ENCODE data around the gene NEK5. TPM values are rescaled to one million over a fixed set of nuclear protein-coding genes. Genes with fewer than 3 reads are reported as not detected.

Gene NEK5
- polyA plus RNA-seq, 1 experiment: 0.04 TPM

DNA sequence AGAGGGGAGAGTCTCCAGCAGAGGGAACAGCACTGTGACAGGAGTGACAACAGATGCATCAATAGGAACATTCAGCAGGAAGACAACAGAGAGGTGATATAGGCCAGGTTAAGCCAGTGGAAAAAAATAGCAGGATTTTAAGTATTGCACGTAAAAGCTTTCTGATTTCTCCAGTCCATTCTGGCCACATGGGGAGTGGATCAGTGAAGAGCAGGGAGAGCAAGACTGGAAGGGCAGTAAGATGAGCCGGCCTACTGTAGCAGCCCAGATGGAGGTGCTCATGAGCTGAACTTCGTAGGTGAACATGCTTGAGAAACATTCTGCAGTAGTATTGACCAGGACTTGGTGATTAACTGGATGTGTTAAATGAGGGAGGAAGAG, 102.6 kb downstream of the NEK5 start:
- no peaks in the 10 kb centered on the region for H3K9me3 ChIP-seq (ENCODE audit: control insufficient read depth, insufficient read depth, low read length)
- ChIA-PET POLR2A (no interaction called here), CTCF (no interaction called here)
- TF ChIP-seq, protein P1, sequence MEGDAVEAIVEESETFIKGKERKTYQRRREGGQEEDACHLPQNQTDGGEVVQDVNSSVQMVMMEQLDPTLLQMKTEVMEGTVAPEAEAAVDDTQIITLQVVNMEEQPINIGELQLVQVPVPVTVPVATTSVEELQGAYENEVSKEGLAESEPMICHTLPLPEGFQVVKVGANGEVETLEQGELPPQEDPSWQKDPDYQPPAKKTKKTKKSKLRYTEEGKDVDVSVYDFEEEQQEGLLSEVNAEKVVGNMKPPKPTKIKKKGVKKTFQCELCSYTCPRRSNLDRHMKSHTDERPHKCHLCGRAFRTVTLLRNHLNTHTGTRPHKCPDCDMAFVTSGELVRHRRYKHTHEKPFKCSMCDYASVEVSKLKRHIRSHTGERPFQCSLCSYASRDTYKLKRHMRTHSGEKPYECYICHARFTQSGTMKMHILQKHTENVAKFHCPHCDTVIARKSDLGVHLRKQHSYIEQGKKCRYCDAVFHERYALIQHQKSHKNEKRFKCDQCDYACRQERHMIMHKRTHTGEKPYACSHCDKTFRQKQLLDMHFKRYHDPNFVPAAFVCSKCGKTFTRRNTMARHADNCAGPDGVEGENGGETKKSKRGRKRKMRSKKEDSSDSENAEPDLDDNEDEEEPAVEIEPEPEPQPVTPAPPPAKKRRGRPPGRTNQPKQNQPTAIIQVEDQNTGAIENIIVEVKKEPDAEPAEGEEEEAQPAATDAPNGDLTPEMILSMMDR (IDR thresholded peaks at IDR 0.05; ENCODE audit: low read depth, low read length): no peak
- no peaks in the 10 kb centered on the region for H3K27me3 ChIP-seq (ENCODE audit: control insufficient read depth, insufficient read depth, low read length)
- DNase-seq (ENCODE audit: low read depth, low spot score): no peak
- no peak overlapping the region for H3K4me3 ChIP-seq (ENCODE audit: low read depth, low read length)
- H3K27ac ChIP-seq (ENCODE audit: low read depth, low read length): no peak overlapping the region

DNA sequence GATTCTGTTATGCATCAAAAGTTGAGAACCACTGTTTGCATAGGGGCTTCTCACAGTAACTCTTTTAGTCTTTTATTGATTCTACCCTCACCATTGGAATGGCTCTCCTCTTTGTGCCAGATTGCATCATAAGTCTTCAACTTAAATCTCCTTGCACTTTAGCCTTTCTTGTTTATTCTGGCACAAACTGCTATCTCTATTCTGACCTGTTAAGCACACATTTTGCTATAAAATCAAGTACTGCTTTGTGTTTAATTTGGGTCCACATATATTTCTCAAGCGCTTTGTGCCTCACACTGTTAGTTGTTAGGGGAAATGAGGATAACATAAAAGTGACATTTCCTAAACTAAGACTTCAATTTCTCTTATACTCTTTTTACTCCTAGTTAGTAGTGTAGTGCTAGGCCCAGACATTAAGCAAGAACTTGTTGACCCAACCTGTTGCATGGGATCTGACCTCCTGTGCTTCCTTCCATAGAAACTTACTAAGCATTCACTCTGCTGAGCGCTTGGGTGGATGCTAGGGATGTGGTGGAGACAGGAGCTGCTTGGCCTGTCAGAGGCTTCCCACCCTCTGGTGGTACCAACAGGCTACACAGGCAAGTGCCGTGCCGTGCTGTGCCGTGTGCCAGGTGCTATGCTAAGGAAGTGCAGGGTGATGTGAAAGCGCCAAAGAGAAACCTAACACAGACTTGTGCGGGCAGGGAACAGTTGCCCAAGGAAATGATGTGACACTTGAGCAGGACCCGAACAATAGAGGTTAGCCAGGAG, 103.2 kb downstream of the NEK5 start:
- POLR2A ChIA-PET: no interaction called here
- CTCF ChIA-PET: no interaction called here
- TF ChIP-seq, protein P1 (IDR thresholded peaks at IDR 0.05; ENCODE audit: low read depth, low read length): no peak
- H3K9me3 ChIP-seq (ENCODE audit: control insufficient read depth, insufficient read depth, low read length): no peaks in the 10 kb centered on the region
- H3K4me3 ChIP-seq (ENCODE audit: low read depth, low read length): no peak overlapping the region
- H3K27me3 ChIP-seq (ENCODE audit: control insufficient read depth, insufficient read depth, low read length): no peaks in the 10 kb centered on the region
- DNase-seq (ENCODE audit: low read depth, low spot score): no peak
- H3K27ac ChIP-seq (ENCODE audit: low read depth, low read length): no peak overlapping the region

DNA sequence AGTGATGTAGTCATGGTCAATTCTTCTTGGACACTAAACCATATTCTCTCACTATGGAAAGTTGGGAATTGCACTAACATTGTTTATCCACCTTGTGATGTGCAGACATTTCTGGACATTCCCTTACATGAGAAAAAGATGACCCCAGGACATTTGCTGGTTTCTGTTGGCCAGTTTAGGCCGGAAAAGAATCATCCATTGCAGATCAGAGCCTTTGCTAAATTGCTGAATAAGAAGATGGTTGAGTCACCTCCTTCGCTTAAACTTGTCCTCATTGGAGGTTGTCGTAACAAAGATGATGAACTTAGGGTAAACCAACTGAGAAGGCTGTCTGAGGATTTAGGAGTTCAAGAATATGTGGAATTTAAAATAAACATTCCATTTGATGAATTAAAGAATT, 104.4 kb downstream of the NEK5 start, which contains the start of gene UTP14C:
UTP14C (plus strand) TSS at position 211 of the 400 bp plus-strand sequence. CDS start 4,114 bp downstream, outside the sequence.
- ChIA-PET POLR2A (no interaction called here), CTCF (no interaction called here)
- no peak within 1 kb of the TSS for H3K4me3 ChIP-seq (ENCODE audit: low read depth, low read length)
- no peaks in the 10 kb centered on the region for H3K27me3 ChIP-seq (ENCODE audit: control insufficient read depth, insufficient read depth, low read length)
- DNase-seq (ENCODE audit: low read depth, low spot score): no peak
- TF ChIP-seq, protein P1 (IDR thresholded peaks at IDR 0.05; ENCODE audit: low read depth, low read length): no peak
- no peak within 1 kb of the TSS for H3K27ac ChIP-seq (ENCODE audit: low read depth, low read length)
- no peaks in the 10 kb centered on the region for H3K9me3 ChIP-seq (ENCODE audit: control insufficient read depth, insufficient read depth, low read length)

DNA sequence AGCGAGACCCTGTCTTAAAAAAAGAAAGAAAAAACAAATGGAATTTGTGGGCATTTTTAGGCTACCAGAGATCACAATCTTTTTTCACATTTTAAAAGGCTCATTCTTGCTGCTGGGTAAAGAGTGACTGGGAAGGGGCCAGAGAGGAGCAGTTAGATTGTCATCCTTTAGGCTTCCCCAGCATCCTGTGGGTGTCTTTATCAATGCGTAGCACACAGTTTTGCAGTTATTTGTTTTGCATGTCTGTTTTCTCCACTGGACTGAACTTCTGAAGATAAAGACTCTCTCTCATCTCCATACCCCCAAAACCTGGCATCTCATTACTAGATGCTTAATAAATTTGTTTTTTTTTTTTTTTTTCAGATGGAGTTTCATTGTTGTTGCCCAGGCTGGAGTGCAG, 106.5 kb downstream of the NEK5 start:
- ChIA-PET POLR2A (no interaction called here), CTCF (no interaction called here)

DNA sequence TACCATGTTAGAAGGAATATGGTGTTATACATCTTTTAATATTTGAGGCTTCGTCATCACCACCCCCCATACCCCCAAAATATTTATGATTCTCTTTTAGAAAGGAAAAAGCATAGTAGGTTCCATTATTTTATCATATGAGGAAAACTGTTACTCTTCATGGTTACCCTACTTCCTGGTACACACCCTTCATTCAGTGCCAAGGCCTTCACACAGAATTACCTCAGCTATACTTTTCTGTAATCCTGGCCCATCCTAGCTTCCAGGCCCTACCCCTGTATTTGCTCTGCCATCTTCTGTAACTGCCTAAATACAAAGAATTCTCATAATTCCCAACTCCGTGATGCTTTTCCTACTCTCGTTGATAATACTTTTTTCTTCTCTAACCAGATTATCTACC, 108.7 kb downstream of the NEK5 start:
- ChIA-PET POLR2A (no interaction called here), CTCF (no interaction called here)
- DNase-seq (ENCODE audit: low read depth, low spot score): no peak
- Histone ChIP-seq H3K27ac (ENCODE audit: low read depth, low read length) (no peak overlapping the region), H3K9me3 (ENCODE audit: control insufficient read depth, insufficient read depth, low read length) (no peaks in the 10 kb centered on the region), H3K27me3 (ENCODE audit: control insufficient read depth, insufficient read depth, low read length) (no peaks in the 10 kb centered on the region), H3K4me3 (ENCODE audit: low read depth, low read length) (no peak overlapping the region)
- TF ChIP-seq, protein P1 (IDR thresholded peaks at IDR 0.05; ENCODE audit: low read depth, low read length): no peak

More for the DNA sequence above, 106.5 kb downstream of the NEK5 start:
- no peak overlapping the region for H3K27ac ChIP-seq (ENCODE audit: low read depth, low read length)
- H3K4me3 ChIP-seq (ENCODE audit: low read depth, low read length): no peak overlapping the region
- no peak for DNase-seq (ENCODE audit: low read depth, low spot score)
- TF ChIP-seq, protein P1 (IDR thresholded peaks at IDR 0.05; ENCODE audit: low read depth, low read length): no peak
- H3K27me3 ChIP-seq (ENCODE audit: control insufficient read depth, insufficient read depth, low read length): no peaks in the 10 kb centered on the region
- H3K9me3 ChIP-seq (ENCODE audit: control insufficient read depth, insufficient read depth, low read length): no peaks in the 10 kb centered on the region
